ENCODE data around the gene TRIB2. TPM values are rescaled to one million over a fixed set of nuclear protein-coding genes. Genes with fewer than 3 reads are reported as not detected.

The TRIB2 gene
- total RNA-seq, 1 experiment from 2014 or later: 6.2 TPM

GRCh38 chr2:12767996-12768624 is 51.4 kb downstream of the TRIB2 start:
- H3K27ac Mint-ChIP-seq (ENCODE audit: unreplicated experiment): no peak overlapping the region
- H3K9me3 Mint-ChIP-seq (ENCODE audit: low read depth, unreplicated experiment): no peaks in the 10 kb centered on the region
- intact Hi-C loops (cut with micrococcal nuclease; ENCODE audit: unreplicated experiment): no loop called here
- CTCF ChIA-PET: no interaction called here
- H3K27me3 Mint-ChIP-seq (ENCODE audit: unreplicated experiment): peaks cover 43% of the 10 kb centered on the region
- DNase-seq: no peak
- BruUV-seq (replicated peaks): no TSS peak
- H3K36me3 Mint-ChIP-seq (ENCODE audit: insufficient read depth, unreplicated experiment): no peaks in the 10 kb centered on the region
- no peaks in the 10 kb centered on the region for H3K4me1 Mint-ChIP-seq (ENCODE audit: low read depth, unreplicated experiment)
- H3K4me3 Mint-ChIP-seq (ENCODE audit: low read depth, unreplicated experiment): no peak overlapping the region
- no peak for TF ChIP-seq CTCF (IDR thresholded peaks at IDR 0.05; ENCODE audit: unreplicated experiment)

DNA sequence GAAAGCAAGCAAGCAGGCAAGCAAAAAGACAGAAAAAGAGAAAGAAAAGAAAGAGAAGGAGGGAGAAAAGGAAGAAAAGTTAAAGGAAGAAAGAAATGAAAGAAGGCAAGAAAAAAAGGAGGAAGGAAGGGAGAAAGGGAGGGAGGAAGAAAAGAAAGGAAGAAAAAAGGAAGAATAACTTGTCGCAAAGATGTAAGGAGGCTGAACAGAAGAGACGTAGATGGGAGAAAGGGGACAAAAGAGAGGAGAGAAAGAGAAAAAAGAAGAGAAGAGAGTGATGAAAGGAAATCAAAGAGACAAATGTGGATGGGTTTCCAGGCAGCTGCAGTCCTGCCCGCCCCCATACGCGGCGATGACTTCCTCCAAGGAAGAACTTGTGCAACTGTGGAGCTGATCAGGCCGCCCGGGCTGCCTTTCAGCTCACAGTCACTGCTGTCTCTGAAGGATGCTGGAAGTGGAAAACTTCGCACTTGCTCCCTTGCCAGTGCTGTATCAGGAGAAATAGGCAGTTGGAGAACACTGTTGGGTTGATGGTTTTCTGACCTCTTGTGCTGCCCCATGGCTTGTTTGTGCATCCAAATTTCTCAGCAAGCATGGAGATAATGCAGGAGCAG is 52.9 kb downstream of the TRIB2 start:
- Mint-ChIP-seq H3K9me3 (ENCODE audit: low read depth, unreplicated experiment) (no peaks in the 10 kb centered on the region), H3K27ac (ENCODE audit: unreplicated experiment) (no peak overlapping the region), H3K4me1 (ENCODE audit: low read depth, unreplicated experiment) (no peaks in the 10 kb centered on the region), H3K36me3 (ENCODE audit: insufficient read depth, unreplicated experiment) (no peaks in the 10 kb centered on the region), H3K27me3 (ENCODE audit: unreplicated experiment) (peaks cover 43% of the 10 kb centered on the region), H3K4me3 (ENCODE audit: low read depth, unreplicated experiment) (no peak overlapping the region)
- intact Hi-C loops (cut with micrococcal nuclease; ENCODE audit: unreplicated experiment): no loop called here
- no peak for TF ChIP-seq CTCF (IDR thresholded peaks at IDR 0.05; ENCODE audit: unreplicated experiment)
- no peak for DNase-seq
- BruUV-seq (replicated peaks): no TSS peak
- CTCF ChIA-PET: no interaction called here

DNA sequence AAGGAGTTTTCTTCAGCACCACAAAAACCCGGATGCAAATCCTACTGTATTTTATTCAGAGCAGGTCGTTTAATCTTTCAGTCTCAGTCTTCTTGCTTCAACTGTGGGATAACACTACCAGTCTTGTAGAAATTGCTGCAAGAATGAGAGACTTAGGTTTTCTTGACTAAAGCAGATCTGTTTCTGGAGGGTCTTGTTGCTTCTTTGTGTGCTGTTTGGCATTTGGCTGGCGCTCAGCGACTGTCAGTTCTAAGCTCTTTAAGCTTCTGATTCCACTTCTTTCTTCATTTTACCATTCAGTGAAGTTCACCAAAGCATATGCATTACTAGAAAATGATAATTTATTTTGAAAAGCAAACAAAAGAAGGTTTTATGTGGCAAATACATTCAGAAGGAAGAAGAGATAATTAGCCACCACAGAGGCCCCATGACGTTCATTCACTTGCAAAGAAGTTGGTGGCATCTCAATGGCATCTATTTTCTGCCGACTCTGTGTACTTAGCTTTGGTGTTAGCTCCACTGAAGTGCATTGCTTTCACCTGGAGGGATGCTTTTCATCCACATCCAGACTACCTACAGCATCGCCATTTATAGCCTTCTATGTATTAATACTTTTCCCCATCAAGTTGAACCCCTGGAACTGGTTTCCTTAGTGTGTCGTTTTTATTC is 53.7 kb downstream of the TRIB2 start:
- H3K4me3 Mint-ChIP-seq (ENCODE audit: low read depth, unreplicated experiment): no peak overlapping the region
- no peak overlapping the region for H3K27ac Mint-ChIP-seq (ENCODE audit: unreplicated experiment)
- H3K27me3 Mint-ChIP-seq (ENCODE audit: unreplicated experiment): peaks cover 43% of the 10 kb centered on the region
- no peaks in the 10 kb centered on the region for H3K9me3 Mint-ChIP-seq (ENCODE audit: low read depth, unreplicated experiment)
- no peaks in the 10 kb centered on the region for H3K36me3 Mint-ChIP-seq (ENCODE audit: insufficient read depth, unreplicated experiment)
- CTCF ChIA-PET: no interaction called here
- no peak for DNase-seq
- intact Hi-C loops (cut with micrococcal nuclease; ENCODE audit: unreplicated experiment): no loop called here
- no peaks in the 10 kb centered on the region for H3K4me1 Mint-ChIP-seq (ENCODE audit: low read depth, unreplicated experiment)
- no TSS peak for BruUV-seq (replicated peaks)
- TF ChIP-seq CTCF (IDR thresholded peaks at IDR 0.05; ENCODE audit: unreplicated experiment): no peak

- H3K4me3 Mint-ChIP-seq (ENCODE audit: low read depth, unreplicated experiment): no peak overlapping the region
- no peak for TF ChIP-seq CTCF (IDR thresholded peaks at IDR 0.05; ENCODE audit: unreplicated experiment)
- BruUV-seq (replicated peaks): no TSS peak
- CTCF ChIA-PET: no interaction called here
- H3K27ac Mint-ChIP-seq (ENCODE audit: unreplicated experiment): no peak overlapping the region
- no peak for DNase-seq
- intact Hi-C loops (cut with micrococcal nuclease; ENCODE audit: unreplicated experiment): no loop called here
- peaks cover 43% of the 10 kb centered on the region for H3K27me3 Mint-ChIP-seq (ENCODE audit: unreplicated experiment)
- H3K9me3 Mint-ChIP-seq (ENCODE audit: low read depth, unreplicated experiment): no peaks in the 10 kb centered on the region
- no peaks in the 10 kb centered on the region for H3K36me3 Mint-ChIP-seq (ENCODE audit: insufficient read depth, unreplicated experiment)
- H3K4me1 Mint-ChIP-seq (ENCODE audit: low read depth, unreplicated experiment): no peaks in the 10 kb centered on the region
Measured at GRCh38 chr2:12771154-12771553, 54.4 kb downstream of the TRIB2 start.
